Ishikawa (cell line): Measurements from ENCODE around the gene PRKRA.

ENCODE experiments used
- CEBPB ChIP-seq: IDR thresholded peaks from 2 replicates; pipeline ENCODE4 v1.6.1; 2012
- CREB1 ChIP-seq: IDR thresholded peaks from 2 replicates; pipeline ENCODE4 v1.6.1; 2012; ENCODE audit warnings: low read depth
- EGR1 ChIP-seq: IDR thresholded peaks from 2 replicates; pipeline ENCODE4 v1.6.1; 2012
- EP300 ChIP-seq: IDR thresholded peaks from 2 replicates; pipeline ENCODE4 v1.6.1; 2012; ENCODE audit warnings: borderline replicate concordance
- FOXM1 ChIP-seq: IDR thresholded peaks from 2 replicates; pipeline ENCODE4 v1.6.1; 2012; ENCODE audit warnings: low read depth, borderline replicate concordance
- MAX ChIP-seq: IDR thresholded peaks from 2 replicates; pipeline ENCODE4 v1.6.1; 2012
- NFIC ChIP-seq: IDR thresholded peaks from 2 replicates; pipeline ENCODE4 v1.6.1; 2012
- RAD21 ChIP-seq: IDR thresholded peaks from 2 replicates; pipeline ENCODE4 v1.6.1; 2012; ENCODE audit warnings: low read depth
- REST ChIP-seq: IDR thresholded peaks from 2 replicates; pipeline ENCODE4 v1.6.1; 2012; ENCODE audit warnings: low read depth, mild to moderate bottlenecking
- TAF1 ChIP-seq: IDR thresholded peaks from 2 replicates; pipeline ENCODE4 v1.6.1; 2012; ENCODE audit warnings: low read depth, mild to moderate bottlenecking
- TCF12 ChIP-seq: IDR thresholded peaks from 2 replicates; pipeline ENCODE4 v1.6.1; 2012; ENCODE audit warnings: low read depth
- TEAD4 ChIP-seq: IDR thresholded peaks from 2 replicates; pipeline ENCODE4 v1.6.1; 2012
- USF1 ChIP-seq: IDR thresholded peaks from 2 replicates; pipeline ENCODE4 v1.6.1; 2012
- YY1 ChIP-seq: IDR thresholded peaks from 2 replicates; pipeline ENCODE4 v1.6.1; 2012; ENCODE audit warnings: low read depth
- ZBTB7A ChIP-seq: IDR thresholded peaks from 2 replicates; pipeline ENCODE4 v1.6.1; 2012; ENCODE audit warnings: low read depth

The PRKRA gene

GRCh38 chr2:178394859-178395258 lies 56.1 kb downstream of the PRKRA start:
- TF ChIP-seq FOXM1 = no peak

- TF ChIP-seq TEAD4 = no peak
- no peak for TF ChIP-seq FOXM1
- TF ChIP-seq EGR1 = no peak
- no peak for TF ChIP-seq CEBPB
- no peak for TF ChIP-seq CREB1
- no peak for TF ChIP-seq ZBTB7A
- TF ChIP-seq REST = no peak
These were observed 58.8 kb downstream of the PRKRA start for GRCh38 chr2:178392215-178392614.

GRCh38 chr2:178391701-178392100 lies 59.3 kb downstream of the PRKRA start:
- TF ChIP-seq FOXM1 (no peak), YY1 (no peak), TCF12 (no peak), ZBTB7A (no peak), CEBPB (no peak), REST (no peak), USF1 (no peak), MAX (no peak), EP300 (no peak), RAD21 (no peak), CREB1 (no peak)

GRCh38 chr2:178388287-178388686 lies 62.7 kb downstream of the PRKRA start:
- TF ChIP-seq REST (no peak), RAD21 (no peak), CEBPB (no peak), EP300 (no peak), USF1 (no peak), TCF12 (no peak), ZBTB7A (no peak), FOXM1 (no peak), NFIC (no peak), EGR1 (no peak), TAF1 (no peak), TEAD4 (no peak), MAX (no peak), YY1 (no peak), CREB1 (no peak)

GRCh38 chr2:178386986-178387597 lies 63.9 kb downstream of the PRKRA start:
- TF ChIP-seq REST (no peak), CREB1 (no peak), TEAD4 (no peak), USF1 (no peak), TAF1 (no peak), ZBTB7A (no peak), FOXM1 (no peak), MAX (no peak), NFIC (no peak), EGR1 (no peak), RAD21 (no peak), TCF12 (no peak)
